DND-41 (cell line): ENCODE measurements around the gene SERPINA5.

Experiments
- CTCF ChIP-seq: IDR thresholded peaks from 2 replicates; pipeline ENCODE4 v1.5.1; 2012; ENCODE audit warnings: borderline replicate concordance, low read length, moderate library complexity, mild to moderate bottlenecking; ENCODE audit not compliant: poor library complexity, severe bottlenecking; ENCODE audit errors: extremely low read depth
- EZH2 ChIP-seq: IDR thresholded peaks from 3 replicates; pipeline ENCODE4 v1.6.1; 2012; ENCODE audit warnings: borderline replicate concordance, low read depth, mild to moderate bottlenecking, moderate library complexity, low read length, inconsistent platforms; ENCODE audit not compliant: severe bottlenecking

GRCh38 chr14:94583557-94583956 lies 2.3 kb downstream of the SERPINA5 start:
- TF ChIP-seq CTCF (no peak), EZH2 (no peak)
